GM19239 (cell line): ENCODE data around the gene SMIM44.
A peak's percentile ranks its signal among the peaks of the same experiment; 100 is the strongest.

Experiments used
- DNase-seq: peaks from one replicate; pipeline ENCODE4 v3.0.0; 2011; ENCODE audit warnings: low spot score; ENCODE audit not compliant: insufficient read length
- FAIRE-seq: peaks from 2 replicates; lab custom pipeline; 2011; peaks lifted over from hg19 to GRCh38; lab: Jason Lieb, UNC

Gene SMIM44

GRCh38 chr19:3479177-3479833 lies 3.9 kb downstream of the SMIM44 start:
- no peak for DNase-seq
- peak; percentile 4 for FAIRE-seq

- FAIRE-seq (no peak), DNase-seq (no peak)
These were observed 4.6 kb downstream of the SMIM44 start for GRCh38 chr19:3478409-3479176.

- no peak for DNase-seq
- FAIRE-seq: no peak
These were observed 5.3 kb downstream of the SMIM44 start for GRCh38 chr19:3477951-3478350.

GRCh38 chr19:3477506-3477905 lies 5.7 kb downstream of the SMIM44 start:
- FAIRE-seq (no peak), DNase-seq (no peak)

GRCh38 chr19:3476830-3477229 lies 6.4 kb downstream of the SMIM44 start:
- no peak for DNase-seq
- no peak for FAIRE-seq

GRCh38 chr19:3475449-3475848 lies 7.8 kb downstream of the SMIM44 start:
- FAIRE-seq (no peak), DNase-seq (no peak)

- no peak for DNase-seq
- no peak for FAIRE-seq
These were observed 8.6 kb downstream of the SMIM44 start for GRCh38 chr19:3474614-3475013.

GRCh38 chr19:3474010-3474409 lies 9.2 kb downstream of the SMIM44 start:
- FAIRE-seq: no peak

GRCh38 chr19:3471954-3472655 lies 11.1 kb downstream of the SMIM44 start:
- DNase-seq (no peak), FAIRE-seq (no peak)

More at GRCh38 chr19:3474010-3474409, 9.2 kb downstream of the SMIM44 start:
- no peak for DNase-seq

- DNase-seq (no peak), FAIRE-seq (no peak)
These were observed 12.6 kb downstream of the SMIM44 start for GRCh38 chr19:3470500-3471128.

- FAIRE-seq (no peak), DNase-seq (no peak)
These were observed 13.4 kb downstream of the SMIM44 start for GRCh38 chr19:3469638-3470499.

GRCh38 chr19:3468211-3468610 lies 15.0 kb downstream of the SMIM44 start:
- FAIRE-seq (no peak), DNase-seq (no peak)

GRCh38 chr19:3467437-3468198 lies 15.6 kb downstream of the SMIM44 start:
- DNase-seq (no peak), FAIRE-seq (no peak)

- no peak for FAIRE-seq
These were observed 16.6 kb downstream of the SMIM44 start for GRCh38 chr19:3466635-3467034.

GRCh38 chr19:3465552-3465951 lies 17.7 kb downstream of the SMIM44 start:
- DNase-seq (no peak), FAIRE-seq (no peak)

More at GRCh38 chr19:3466635-3467034, 16.6 kb downstream of the SMIM44 start:
- no peak for DNase-seq

- FAIRE-seq: no peak
- DNase-seq: no peak
These were observed 18.5 kb downstream of the SMIM44 start for GRCh38 chr19:3464587-3465235.

- DNase-seq: no peak
- no peak for FAIRE-seq
These were observed 19.3 kb downstream of the SMIM44 start for GRCh38 chr19:3463714-3464586.
